Parietal lobe (tissue), 1 donor: Measurements from ENCODE around the gene PARVA. TPM values are rescaled to one million over a fixed set of nuclear protein-coding genes. Genes with fewer than 3 reads are reported as not detected.

Source experiments
- total RNA-seq: library from RNA; depleted of rRNA; stranded (reverse); fragments of >200 nt; gene quantifications from one replicate; pipeline ENCODE4 v1.2.3, GENCODE V29; 2014

PARVA gene
- 5.0 TPM for total RNA-seq

GRCh38 chr11:12377106-12377823 is at the start of gene PARVA:
PARVA (plus strand) TSS chr11:12377571; CDS start chr11:12377648, 77 bp downstream.

